Upper lobe of left lung (tissue), 6 donors: ENCODE results near the gene HBS1L. TPM values are rescaled to one million over a fixed set of nuclear protein-coding genes. Genes with fewer than 3 reads are reported as not detected.

Experiments
- ATAC-seq, 2 donors: fragments of 200-7000 bp; cut with Tn5 transposase; one replicate each; pipeline ENCODE4 v1.9.1; 2022; ENCODE audit warnings: mild to moderate bottlenecking in 2 of 2, moderate library complexity in 2 of 2; ENCODE audit not compliant: low FRiP score in 2 of 2
- DNase-seq, 2 donors: peaks; one replicate each; pipeline ENCODE4 v3.0.0-alpha.2; 2019 to 2020
- H3K27ac ChIP-seq, 4 donors: fragments of 200-600 bp; sonication (generic); one replicate each; pipeline ENCODE4 v1.5.1; 2016 to 2019
- H3K27me3 ChIP-seq, 4 donors: fragments of 200-600 bp; sonication (generic); one replicate each; pipeline ENCODE4 v1.5.1; 2017 to 2019
- H3K36me3 ChIP-seq, 4 donors: fragments of 200-600 bp; sonication (generic); one replicate each; pipeline ENCODE4 v1.5.1; 2016 to 2019
- H3K4me1 ChIP-seq, 4 donors: fragments of 200-600 bp; sonication (generic); one replicate each; pipeline ENCODE4 v1.5.1; 2018 to 2019
- H3K4me3 ChIP-seq, 4 donors: fragments of 200-600 bp; sonication (generic); one replicate each; pipeline ENCODE4 v1.5.1; 2017 to 2019; ENCODE audit warnings: mild to moderate bottlenecking in 2 of 4, moderate library complexity in 1 of 4
- H3K9me3 ChIP-seq, 4 donors: fragments of 200-600 bp; sonication (generic); one replicate each; pipeline ENCODE4 v1.5.1; 2018 to 2019
- EP300 ChIP-seq, 4 donors: sonication (generic); formaldehyde crosslinking; IDR thresholded peaks; one replicate each; pipeline ENCODE4 v1.5.1; 2017; ENCODE audit warnings: antibody characterized with exemption in 4 of 4, control low read depth in 2 of 4
- POLR2A ChIP-seq, 4 donors: fragments of 450-650 bp; IDR thresholded peaks; one replicate each; pipeline ENCODE4 v1.5.1; 2016 to 2017; ENCODE audit warnings: antibody characterized with exemption in 4 of 4, mild to moderate bottlenecking in 2 of 4
- POLR2AphosphoS5 ChIP-seq, 2 donors: sonication (generic); formaldehyde crosslinking; IDR thresholded peaks; one replicate each; pipeline ENCODE4 v1.5.1; 2017; ENCODE audit warnings: antibody characterized with exemption in 2 of 2
- WGBS, 2 donors: methylation state at CpG; one replicate each; pipeline ENCODE4 v1.1.5; 2017 to 2018; 5-methylcytosine and 5-hydroxymethylcytosine counted together
- total RNA-seq, 6 donors: library from RNA; depleted of rRNA in 4 of 6; stranded (reverse); fragments of >200 nt in 4 of 6; gene quantifications; one replicate each; pipeline versions ENCODE4 v1.1.0 to v1.2.1, GENCODE V29; 2016 to 2021
- TF ChIP-seq, protein P1 (sequence below), 6 experiments: fragments of 450-650 bp in 4 of 6; fragments of 200-600 bp in 2 of 6; sonication (generic) in 2 of 6; IDR thresholded peaks; one replicate each; pipeline ENCODE4 v1.5.1; 2016 to 2019; ENCODE audit warnings: antibody characterized with exemption in 6 of 6
- donor health status: DM: no; HTN: no; CAD: no; lungs with moderate emphysema.
- donor health status: DM: no; HTN: yes; CAD: no; lungs with severe emphysema.

The HBS1L gene
- total RNA-seq, 6 donors from 2014 or later: 16.8 to 47.0 (median 38.5) TPM

GRCh38 chr6:134911547-134911946 is 143.1 kb downstream of the HBS1L start:
- 69 to 71% methylated on average over 1 of the region's 1 CpG for WGBS, 2 donors

DNA sequence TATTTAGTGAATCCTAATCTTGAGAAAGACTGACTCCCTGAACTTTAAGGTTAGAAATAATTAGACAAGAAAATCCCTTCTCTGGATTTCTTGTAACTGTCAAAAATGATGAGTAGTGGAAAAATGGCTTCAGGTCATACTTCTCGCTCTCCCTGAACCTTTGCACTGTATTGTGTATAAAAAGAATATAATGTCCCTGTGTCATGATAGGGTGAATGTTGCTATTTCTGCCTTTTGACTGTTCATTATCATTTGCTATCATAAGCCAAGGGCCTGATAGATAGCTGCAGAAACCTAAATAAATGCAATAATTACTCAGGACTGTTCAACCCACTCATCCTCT is 144.1 kb downstream of the HBS1L start:
- ATAC-seq (no peak), DNase-seq (no peak)
- no peaks in the 10 kb centered on the region for H3K4me1 ChIP-seq
- no peak overlapping the region for H3K4me3 ChIP-seq
- TF ChIP-seq POLR2A (IDR thresholded peaks at IDR 0.05) (no peak), POLR2AphosphoS5 (IDR thresholded peaks at IDR 0.05) (no peak), EP300 (IDR thresholded peaks at IDR 0.05) (no peak)
- TF ChIP-seq, protein P1, sequence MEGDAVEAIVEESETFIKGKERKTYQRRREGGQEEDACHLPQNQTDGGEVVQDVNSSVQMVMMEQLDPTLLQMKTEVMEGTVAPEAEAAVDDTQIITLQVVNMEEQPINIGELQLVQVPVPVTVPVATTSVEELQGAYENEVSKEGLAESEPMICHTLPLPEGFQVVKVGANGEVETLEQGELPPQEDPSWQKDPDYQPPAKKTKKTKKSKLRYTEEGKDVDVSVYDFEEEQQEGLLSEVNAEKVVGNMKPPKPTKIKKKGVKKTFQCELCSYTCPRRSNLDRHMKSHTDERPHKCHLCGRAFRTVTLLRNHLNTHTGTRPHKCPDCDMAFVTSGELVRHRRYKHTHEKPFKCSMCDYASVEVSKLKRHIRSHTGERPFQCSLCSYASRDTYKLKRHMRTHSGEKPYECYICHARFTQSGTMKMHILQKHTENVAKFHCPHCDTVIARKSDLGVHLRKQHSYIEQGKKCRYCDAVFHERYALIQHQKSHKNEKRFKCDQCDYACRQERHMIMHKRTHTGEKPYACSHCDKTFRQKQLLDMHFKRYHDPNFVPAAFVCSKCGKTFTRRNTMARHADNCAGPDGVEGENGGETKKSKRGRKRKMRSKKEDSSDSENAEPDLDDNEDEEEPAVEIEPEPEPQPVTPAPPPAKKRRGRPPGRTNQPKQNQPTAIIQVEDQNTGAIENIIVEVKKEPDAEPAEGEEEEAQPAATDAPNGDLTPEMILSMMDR (IDR thresholded peaks at IDR 0.05): no peak
- no peaks in the 10 kb centered on the region for H3K36me3 ChIP-seq
- 86 to 89% methylated on average over 1 of the region's 1 CpG for WGBS, 2 donors
- H3K27me3 ChIP-seq: no peaks in the 10 kb centered on the region
- no peaks in the 10 kb centered on the region for H3K9me3 ChIP-seq
- H3K27ac ChIP-seq: no peak overlapping the region

More at GRCh38 chr6:134911547-134911946, 143.1 kb downstream of the HBS1L start:
- Histone ChIP-seq H3K4me1 (no peaks in the 10 kb centered on the region), H3K36me3 (no peaks in the 10 kb centered on the region), H3K4me3 (no peak overlapping the region), H3K9me3 (no peaks in the 10 kb centered on the region), H3K27me3 (no peaks in the 10 kb centered on the region), H3K27ac (no peak overlapping the region)
- ATAC-seq (no peak), DNase-seq (no peak)
- TF ChIP-seq POLR2A (IDR thresholded peaks at IDR 0.05): no peak
- no peak for TF ChIP-seq EP300 (IDR thresholded peaks at IDR 0.05)
- TF ChIP-seq, protein P1 (IDR thresholded peaks at IDR 0.05): no peak
- TF ChIP-seq POLR2AphosphoS5 (IDR thresholded peaks at IDR 0.05): no peak

Other genes with a start within 250 kb of the HBS1L start
- gene ALDH8A1, start 104.7 kb downstream of the HBS1L start, total RNA-seq: 1 to 10 TPM in 1 of 6 donors, under 1 TPM in 3, not detected in 2; 0.23 to 2.7 (median 0.69) TPM
- gene MYB, start 126.5 kb upstream of the HBS1L start, total RNA-seq: 10 to 100 TPM in 2 of 6 donors, 1 to 10 TPM in 4; 1.9 to 17.2 (median 4.7) TPM